Activated effector memory CD4-positive, alpha-beta T cell treated with Interleukin-2 at 50 U/mL for 16 hours (primary cell): ENCODE data around the gene GAREM1.
"Not testable (repeated sequence)": the region's sequence is repeated elsewhere in the genome, so short reads cannot be mapped to it uniquely, and the experiment has no call there.

Experiments
- DNase-seq: peaks from one replicate; pipeline ENCODE4 v3.0.0-alpha.2; 2020

The GAREM1 gene

DNA sequence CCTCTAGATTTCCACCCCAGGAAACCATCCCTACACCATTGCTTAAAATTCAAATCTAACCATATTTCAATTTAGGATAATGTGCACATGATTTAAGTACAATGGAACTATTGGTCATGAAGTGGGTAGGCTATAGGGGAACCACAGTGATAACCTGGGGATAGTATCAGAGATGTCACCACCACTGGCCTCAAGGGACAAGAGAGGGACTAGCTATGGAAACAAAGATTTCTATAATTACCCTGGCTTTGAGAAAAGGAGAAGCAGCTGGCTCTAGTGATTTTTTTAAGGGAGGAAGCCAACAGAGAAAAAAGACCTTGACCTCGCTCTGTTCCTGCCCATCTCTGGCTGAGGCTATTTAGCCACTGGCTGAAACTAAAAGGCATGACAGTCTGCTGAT lies 148.9 kb downstream of the GAREM1 start:
- no peak for DNase-seq

DNA sequence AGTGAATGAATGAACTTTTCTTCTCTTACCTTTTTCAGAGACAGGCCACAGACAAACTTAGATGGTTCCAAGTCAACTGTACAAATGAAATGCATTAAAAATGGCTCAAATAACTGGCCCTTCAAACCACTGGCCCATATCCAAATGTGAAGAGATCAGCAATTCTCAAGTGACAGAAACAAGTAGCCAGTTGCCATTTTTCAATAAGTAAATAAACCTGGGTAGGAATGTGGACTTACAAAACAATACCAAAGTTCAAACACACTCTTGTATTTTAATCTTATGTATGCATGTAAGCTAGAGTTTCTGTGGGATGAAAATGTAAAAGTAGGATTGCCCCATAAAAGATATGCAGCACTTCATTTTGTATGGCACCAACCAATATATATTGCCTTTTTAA lies 151.6 kb downstream of the GAREM1 start:
- DNase-seq, result no peak

DNA sequence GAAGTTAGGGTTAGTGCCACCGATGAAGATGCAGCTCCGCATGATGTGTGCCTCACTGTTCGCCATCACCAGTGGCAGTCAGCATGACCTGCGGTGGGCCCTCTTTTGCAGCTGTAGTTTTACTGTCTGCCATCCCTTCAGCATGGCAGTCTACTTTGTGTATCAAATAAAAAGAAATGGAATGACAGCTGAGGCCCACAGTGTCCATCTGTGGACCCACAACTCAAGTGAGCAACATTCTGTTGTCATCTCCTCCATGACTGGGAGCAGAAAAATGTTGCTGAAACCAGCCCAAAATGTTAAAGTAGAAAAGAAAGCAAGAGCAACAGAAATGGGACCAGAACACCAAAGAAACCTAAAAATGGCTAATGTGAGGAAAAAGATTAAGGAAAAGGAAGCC lies 152.1 kb downstream of the GAREM1 start:
- DNase-seq, result no peak

DNA sequence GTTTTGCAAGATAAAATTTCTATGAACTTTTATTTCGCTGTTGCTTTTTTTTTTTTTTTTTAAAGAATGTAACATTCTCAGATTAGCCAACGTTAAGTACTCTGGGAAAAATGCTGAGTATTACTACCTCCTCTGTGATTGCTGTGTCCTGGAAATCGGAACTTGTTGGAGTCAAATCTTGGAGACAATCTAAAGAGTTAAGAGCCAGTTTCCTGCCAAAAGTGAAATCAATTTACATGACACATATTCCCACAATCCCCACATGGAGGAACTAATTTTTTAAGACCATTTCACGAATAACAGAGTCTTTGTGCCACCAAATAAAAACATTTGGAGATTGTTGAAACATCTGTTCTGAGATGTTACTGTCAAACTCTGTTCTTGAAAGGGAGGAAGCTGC lies 153.0 kb downstream of the GAREM1 start:
- DNase-seq, result no peak

DNA sequence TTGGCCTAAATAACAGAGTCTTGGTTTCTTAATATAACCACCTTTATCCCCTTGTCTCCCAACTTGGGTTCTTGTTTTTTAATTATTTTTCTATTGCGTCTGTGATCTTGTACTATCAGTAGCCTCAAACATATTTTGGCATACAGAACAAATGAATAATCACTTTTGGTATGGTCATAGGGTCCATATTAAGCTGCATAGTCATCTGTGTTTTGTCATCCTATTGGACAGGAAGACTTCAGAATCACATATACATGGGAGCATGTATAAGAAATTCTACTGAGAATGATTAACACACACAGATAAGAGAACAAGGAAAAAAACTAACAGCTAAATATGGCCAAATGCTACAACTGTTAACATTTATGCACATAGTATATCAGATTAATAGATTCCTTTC lies 154.8 kb downstream of the GAREM1 start:
- no peak for DNase-seq

DNA sequence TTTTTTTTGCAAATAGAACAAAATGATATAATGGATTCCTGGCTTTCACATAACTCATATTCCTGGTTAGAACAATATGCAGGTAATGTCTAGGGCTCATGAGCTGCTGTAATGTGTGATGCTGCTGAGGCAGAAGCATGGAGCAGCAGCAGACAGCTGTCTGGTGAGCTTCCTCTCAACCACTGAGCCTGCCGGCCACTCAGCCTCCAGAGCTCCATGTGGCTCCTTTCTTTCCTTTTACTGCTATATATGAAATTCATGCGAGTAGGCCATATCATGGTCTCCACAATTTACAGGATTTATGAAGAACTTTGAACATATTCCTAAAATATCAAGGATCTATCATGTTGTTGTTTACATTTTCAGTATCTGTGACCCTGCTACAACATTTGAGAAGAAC lies 159.9 kb downstream of the GAREM1 start:
- no peak for DNase-seq

DNA sequence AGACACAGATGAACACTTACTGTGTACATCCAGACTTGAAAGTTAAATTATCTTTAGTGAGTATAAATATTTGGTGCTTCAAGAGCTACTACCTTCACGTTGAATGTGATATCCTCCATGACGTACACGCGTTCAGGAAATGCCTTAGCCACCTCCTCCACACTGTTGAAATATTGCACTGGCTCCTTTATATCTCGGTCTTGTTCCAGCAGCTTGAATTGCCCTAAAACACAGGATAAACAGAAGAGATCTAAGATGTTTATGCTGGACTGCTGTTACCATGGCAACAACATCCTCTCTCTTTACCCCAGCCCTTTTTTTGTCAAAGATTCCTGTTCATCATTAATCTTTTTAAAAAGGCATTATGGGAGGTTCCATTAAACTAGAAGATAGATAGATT lies 160.6 kb downstream of the GAREM1 start:
- DNase-seq, result no peak

DNA sequence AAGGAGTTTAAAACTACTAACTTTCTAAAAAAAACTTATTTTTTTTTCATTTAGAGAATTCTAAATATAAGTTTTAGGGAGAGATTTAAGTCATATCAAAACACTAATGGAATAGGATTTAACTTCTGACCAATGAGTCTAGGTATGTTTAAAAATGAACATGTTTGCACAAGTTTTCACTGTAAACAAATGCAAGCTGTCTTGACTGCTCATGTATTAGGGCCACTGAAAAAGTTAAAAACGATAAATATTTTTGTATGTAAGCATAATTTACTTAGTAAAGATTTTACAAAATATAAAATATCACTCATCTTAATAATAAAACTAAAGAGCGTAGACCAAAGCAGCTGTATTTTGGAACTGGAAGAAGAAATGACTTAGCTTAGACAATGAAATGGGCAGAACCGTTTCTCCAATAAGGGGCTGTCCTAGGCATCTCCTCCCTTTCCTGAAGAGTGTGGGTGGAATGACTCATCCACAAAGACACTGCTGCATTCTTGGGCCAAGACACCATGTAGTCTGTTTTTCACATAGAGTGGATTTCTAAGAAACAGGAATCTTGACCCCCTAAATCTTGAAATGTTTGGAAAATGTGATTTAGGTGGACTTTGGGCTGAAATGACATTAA lies 162.1 kb downstream of the GAREM1 start:
- no peak for DNase-seq

DNA sequence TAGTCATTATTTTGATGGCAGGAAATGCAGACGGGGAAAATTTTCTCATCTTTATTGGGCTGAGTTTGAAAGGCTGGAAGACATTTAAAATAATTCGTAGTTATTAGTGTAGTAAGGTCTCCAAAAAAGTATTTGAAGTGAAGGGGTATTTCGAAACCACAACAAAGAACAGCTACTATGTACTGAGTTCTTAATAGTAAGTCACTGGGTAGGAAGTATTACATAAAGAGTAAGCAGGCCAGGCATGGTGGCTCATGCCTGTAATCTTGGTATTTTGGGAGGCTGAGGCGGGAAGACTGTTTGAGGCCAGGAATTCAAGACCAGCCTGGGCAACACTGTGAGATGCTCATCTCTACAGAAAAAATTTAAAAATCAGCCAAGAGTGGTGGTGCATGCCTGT lies 167.3 kb downstream of the GAREM1 start:
- no peak for DNase-seq

DNA sequence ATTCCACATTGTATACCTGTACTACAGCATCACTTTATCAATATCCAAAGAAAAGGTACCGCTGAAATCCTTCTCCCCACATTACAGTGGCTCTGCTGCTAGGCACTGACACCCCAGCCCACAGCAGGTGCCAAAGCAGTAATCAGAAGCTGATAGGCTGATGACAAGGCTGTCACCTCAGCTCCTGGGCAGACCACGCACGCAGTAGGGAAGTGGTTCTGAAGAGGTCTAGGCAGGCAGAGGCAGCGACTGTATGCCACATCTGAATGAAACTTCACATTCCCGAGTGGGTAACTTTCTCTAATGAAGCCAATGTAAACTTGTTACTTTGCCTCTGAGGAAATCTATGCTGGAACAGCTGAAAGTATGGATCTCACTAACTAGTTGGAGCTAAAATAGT lies 167.9 kb downstream of the GAREM1 start:
- no peak for DNase-seq

DNA sequence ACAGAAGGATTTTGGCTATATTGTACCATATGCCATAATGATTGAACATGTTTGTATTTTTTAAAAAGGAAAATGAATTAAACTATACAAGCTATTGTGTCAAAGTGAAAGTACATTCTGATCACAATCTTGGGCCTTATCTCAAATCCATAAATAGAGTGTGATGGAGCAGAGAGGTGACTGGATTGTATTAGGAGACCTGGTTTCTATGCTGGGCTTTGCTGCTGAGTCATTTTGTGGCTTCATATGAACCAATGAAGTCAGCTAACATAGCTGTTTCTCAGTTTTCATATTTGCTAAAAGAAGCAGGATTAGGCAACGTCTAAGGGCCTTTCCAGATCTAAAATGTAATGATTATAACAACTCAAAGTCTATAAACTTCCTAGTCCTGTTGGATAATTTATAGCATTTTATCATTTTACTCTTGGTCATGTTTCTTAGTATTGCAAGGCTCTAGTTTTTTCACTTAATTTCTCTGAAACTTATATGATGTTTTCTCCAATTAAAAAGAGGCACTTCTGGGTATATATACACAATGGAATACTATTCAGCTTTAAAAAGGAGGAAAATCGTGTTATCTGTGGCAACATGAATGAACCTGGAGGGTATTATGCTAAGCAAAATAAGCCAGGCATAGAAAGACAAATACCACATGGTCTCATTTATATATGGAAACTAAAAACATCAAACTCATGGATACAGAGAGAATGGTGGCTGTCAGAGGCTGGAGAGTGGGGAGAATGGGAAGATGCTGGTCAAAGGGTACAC lies 168.5 kb downstream of the GAREM1 start:
- DNase-seq, result no peak

DNA sequence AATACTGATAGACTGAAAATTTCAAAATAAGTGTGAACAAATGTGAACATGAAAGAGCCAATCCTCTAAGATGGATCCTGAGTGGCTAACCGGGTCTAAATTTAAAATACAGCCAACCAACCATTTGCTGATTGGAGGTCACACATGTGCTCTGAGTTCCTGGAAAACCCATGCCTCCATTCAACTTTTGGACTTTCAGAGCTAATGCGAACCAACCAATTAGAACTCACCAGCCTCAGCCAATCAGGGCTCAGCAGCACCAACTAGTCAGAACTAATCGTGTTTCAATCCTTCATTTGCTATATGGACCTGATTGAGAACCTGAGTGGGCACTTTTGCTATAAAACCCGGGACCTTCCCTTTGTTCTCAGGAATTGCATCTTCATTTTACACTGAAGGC lies 169.3 kb downstream of the GAREM1 start:
- no peak for DNase-seq

DNA sequence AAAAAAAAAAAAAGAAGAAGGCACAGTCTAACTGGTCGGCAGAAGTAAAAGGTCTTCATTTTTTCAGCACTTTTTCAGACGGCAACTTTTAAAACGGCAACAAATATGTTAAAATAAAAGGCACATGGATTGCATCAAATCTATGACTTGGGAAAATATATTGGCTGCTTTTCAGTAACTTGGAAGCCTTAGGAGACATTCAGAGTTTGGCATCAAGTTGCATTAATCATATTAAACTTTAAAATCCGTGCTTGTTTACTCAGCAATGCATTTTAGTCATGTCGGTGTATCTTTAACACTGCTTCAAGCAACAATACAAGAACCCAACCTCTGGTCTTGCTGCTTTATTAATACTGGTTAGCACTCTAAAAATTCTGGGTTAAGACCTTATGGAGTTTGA lies 169.8 kb downstream of the GAREM1 start:
- DNase-seq, result no peak

DNA sequence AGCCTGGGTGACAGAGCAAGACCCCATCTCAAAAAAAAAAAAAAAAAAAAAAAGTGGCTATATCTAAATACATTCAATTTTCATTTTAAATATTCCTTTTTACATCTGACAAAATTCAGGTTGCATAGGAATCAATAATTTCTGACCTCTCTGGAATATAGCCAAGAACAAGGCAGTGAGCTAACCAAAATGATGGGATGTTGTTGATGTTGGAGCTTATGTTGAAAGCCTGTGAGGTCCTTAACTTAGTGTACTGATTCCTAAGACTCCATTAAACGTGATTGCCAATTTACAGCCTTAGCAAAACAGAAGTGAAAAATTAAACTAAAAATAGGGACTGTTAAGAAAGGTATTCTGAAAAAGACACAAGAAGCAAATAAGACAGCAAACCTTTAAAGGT lies 171.2 kb downstream of the GAREM1 start:
- no peak for DNase-seq

DNA sequence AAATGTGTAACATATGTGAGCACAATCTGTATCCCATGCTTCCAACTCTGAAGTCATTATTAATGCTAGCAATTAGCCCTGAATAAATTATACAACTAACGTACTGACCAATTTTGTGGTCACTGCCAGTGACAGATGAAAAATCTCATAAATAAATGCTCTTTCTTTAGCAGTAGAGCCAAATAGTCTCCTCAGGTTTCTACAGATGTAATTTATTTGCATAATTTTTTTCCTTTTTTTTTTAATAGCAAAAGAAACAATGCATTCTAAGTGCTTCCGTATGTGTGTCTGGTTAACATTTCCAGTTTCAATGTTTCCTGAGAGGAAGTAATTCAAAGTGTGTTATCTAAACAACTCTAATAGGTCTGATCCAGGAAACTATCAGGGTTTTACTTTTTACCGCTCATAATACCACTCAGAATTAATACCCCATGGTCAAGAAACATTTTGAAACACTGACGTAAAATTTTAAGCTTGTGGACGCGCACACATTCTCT lies 172.5 kb downstream of the GAREM1 start:
- no peak for DNase-seq

DNA sequence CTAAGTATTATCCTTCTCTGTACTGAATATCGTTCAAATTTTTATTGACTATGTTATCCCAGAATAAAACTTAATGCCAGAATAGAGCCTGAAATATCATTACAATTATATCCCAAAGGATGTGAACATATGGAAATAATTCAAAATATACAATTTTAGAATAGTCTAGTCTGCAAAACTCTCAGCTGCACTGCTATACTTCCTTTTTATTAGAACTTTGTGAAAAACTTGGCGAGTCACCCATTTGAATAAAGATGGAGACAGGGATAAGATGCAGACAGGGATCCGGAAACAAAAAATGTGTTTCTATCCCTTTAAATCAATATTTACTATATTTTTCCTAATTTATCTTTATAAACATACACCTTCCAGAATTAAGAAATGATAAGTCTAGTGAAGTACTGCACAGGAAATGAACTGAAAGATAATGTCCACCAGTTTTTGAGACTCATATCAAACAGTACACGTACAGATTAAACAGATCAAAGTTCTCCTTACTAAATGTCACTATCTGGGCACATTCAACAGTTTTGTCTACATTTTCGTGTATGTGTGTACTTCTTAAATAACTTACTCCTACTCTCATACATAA lies 173.0 kb downstream of the GAREM1 start:
- DNase-seq, result no peak

DNA sequence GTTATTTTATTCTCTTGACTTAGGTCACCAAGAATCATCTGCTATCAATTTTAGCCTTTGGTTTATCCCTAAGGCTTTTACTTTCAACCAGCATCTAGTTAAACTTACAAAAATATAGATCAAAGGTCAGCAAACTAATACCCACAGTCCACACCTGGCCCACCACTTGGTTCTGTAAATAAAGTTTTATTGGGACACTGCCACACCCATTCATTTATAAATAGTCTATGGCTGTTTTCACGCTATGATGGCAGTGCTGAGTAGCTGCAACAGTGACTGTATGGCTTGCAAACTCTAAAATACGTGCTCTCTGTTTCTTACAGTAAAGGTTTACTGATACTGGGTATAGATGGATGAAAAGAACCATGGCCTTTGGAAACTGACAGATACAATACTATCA lies 173.8 kb downstream of the GAREM1 start:
- no peak for DNase-seq

DNA sequence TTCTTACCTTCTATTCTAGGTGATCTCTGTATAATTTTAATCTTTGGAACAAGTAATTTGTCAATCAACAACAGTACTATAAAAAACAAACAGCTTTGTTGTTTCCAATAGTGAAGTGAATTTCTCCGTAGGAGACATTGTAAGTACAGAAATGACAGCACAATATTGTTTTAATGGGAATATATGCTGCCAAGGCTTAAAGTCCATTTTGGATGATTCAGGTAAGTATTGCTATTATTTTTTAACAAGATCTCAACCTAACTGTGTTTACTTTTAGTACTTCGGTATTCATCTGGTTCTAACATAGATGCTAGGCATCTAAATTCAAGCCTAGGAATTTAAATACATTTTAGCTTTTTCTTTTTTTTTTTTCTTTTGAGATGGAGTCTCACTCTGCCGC lies 175.1 kb downstream of the GAREM1 start:
- DNase-seq, result no peak

DNA sequence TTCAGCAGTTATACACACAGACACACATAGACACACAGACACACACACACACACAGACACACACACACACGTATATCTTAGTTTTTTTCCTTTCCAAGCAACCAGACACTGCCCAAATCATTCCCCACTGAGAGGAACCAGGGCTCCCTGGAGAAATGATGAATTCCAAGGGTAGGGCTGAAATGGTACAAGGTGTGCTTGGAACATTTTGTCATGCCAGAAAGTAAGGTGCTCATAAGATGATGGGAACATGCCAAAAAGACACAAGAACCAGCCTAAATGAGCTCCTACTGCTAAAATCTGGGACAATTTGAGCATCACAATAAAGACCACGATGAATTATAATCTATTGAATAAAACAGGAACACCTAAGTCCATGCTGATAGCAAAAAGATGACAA lies 177.6 kb downstream of the GAREM1 start:
- no peak for DNase-seq

DNA sequence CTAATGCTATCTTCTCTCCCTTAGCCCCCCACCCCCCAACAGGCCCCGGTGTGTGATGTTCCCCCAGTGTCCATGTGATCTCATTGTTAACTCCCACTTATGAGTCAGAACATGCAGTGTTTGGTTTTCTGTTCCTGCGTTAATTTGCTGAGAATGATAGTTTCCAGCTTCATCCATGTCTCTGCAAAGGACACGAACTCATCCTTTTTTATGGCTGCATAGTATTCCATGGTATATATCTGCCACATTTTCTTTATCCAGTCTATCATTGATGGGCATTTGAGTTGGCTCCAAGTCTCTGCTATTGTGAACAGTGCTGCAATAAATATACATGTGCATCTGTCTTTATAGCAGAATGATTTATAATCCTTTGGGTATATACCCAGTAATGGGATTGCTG lies 179.1 kb downstream of the GAREM1 start:
- not testable (repeated sequence) for DNase-seq

DNA sequence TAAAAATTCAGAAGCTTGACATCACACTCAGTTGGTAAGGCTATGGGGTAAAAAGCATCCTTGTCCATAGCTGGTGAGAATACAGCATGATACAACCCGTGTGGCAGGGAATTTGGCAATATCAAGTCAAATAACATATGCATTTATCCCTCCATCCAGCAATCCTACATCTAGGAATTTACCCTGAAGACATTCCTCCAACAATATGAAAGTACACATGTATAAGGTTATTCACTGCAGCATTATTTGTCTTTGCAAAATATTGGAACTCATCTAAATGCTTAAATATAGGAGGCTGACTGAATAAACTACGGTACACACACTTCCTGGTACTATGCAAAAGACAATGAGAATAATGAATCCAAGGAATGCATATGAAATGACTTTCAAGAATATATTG lies 179.9 kb downstream of the GAREM1 start:
- DNase-seq, result no peak

DNA sequence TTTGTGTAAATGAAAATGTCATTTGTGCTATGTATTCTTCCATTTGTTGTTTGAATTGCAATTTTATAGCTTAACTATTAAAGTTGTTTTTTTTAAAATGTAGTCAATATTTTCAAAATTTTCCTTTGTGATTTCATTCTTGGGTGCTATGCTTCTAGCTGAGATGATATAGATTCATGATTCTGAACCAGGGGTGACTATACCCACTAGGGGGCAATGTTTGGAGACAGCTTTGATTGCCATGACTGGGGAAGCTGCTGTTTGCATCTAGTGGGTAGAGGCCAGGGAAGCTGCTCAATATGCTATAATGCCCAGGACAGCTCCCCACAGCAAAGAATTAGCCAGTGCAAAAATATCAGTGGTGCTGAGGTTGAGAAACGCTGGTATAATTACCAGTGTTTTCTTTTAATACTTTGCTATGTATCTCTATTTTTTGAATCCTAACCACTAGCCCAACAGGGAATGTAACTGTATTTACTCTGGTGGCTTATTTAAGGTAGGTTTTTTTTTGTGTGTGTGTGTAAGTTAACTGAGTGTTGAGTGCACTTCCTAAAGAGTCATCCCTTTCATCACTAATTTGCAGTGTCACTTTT lies 181.1 kb downstream of the GAREM1 start:
- no peak for DNase-seq

DNA sequence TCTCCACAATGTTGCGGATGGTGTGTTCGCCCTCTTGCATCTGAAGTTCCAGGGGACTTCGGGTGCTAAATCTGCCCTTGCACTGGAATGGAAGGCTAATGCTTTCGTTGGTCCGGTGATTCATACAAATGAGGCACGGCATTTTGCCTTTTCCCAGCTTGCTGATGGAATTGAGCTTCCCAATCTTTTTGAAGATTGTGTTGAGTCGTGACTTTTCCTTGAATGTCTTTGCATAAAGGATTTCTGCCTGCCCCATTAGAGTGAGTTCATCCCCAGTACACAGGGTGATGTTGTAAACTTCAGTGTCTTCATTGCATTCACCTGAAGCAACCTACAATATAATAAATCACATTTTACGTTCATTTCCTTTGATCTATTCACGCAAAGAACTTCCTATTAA lies 182.8 kb downstream of the GAREM1 start:
- no peak for DNase-seq

DNA sequence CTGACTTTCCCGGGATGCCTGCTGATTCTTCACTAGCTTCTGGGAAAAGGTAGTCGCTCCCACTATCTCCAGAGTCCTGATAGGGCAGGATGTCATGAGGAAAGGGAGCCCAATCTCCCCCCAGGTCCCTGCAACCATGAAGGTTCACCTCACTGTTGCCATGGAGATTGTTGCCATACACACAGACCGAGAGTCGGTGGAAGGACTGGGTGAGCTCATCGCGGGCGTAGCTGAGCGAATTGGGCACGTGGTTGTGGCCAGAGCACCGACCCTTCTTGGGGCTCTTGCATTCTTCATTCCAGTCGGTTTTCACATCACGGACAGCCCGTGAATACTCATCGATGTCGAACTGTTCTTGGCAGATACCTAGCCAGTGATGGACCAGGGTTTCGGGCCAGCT lies 183.4 kb downstream of the GAREM1 start:
- DNase-seq, result no peak
